ENCODE measurements around the gene MGME1. TPM values are rescaled to one million over a fixed set of nuclear protein-coding genes. Genes with fewer than 3 reads are reported as not detected.

The MGME1 gene
- total and polyA plus RNA-seq, 9 of the 15 experiments (the other 6 are each of a cell fraction or from before 2014, with no cell fraction given) = 13.4 to 45.1 (median 30.6) TPM

GRCh38 chr20:17925141-17925939, 43.5 kb upstream of the MGME1 start (continued):
- TF ChIP-seq ZNF41 (CRISPR knock-in tag; conservative IDR thresholded peaks at IDR 0.05) (no peak), JUNB (CRISPR knock-in tag; conservative IDR thresholded peaks at IDR 0.05) (no peak), ZC3H4 (CRISPR knock-in tag; IDR thresholded peaks at IDR 0.05; ENCODE audit: borderline replicate concordance) (no peak), ILF3 (IDR thresholded peaks at IDR 0.05; ENCODE audit: borderline replicate concordance) (no peak), CBFA2T2 (conservative IDR thresholded peaks at IDR 0.05) (peak; percentile 95), ZNF354B (CRISPR knock-in tag; IDR thresholded peaks at IDR 0.05) (no peak), SMAD4 (CRISPR knock-in tag; conservative IDR thresholded peaks at IDR 0.05) (peak; percentile 67), PCBP2 (IDR thresholded peaks at IDR 0.05; ENCODE audit: low read depth, low read length, poor library complexity, severe bottlenecking) (no peak), MAZ (CRISPR knock-in tag; conservative IDR thresholded peaks at IDR 0.05 in 1 of 2, IDR thresholded peaks at IDR 0.05 in 1 of 2) (0 out of 4 replicates have a peak, but pooled peaks of 1 of the 2 experiments have one; percentile 24), NONO (IDR thresholded peaks at IDR 0.05; ENCODE audit: low read depth in 2 of 2, low read length in 1 of 2) (no peak), NFRKB (IDR thresholded peaks at IDR 0.05; ENCODE audit: low read depth) (no peak), KAT7 (CRISPR knock-in tag; IDR thresholded peaks at IDR 0.05; ENCODE audit: borderline replicate concordance) (no peak), MYC (IDR thresholded peaks at IDR 0.05; ENCODE audit: low read depth, low read length) (peak; percentile 19; the same call in 1 of the 2 replicates), MYC (CRISPR knock-in tag; IDR thresholded peaks at IDR 0.05; ENCODE audit: borderline replicate concordance, low read depth) (no peak), ETV6 (IDR thresholded peaks at IDR 0.05; ENCODE audit: borderline replicate concordance in 1 of 2, low read depth in 2 of 2, low read length in 1 of 2) (no peak), ETV6 (CRISPR knock-in tag; IDR thresholded peaks at IDR 0.05; ENCODE audit: borderline replicate concordance) (no peak), TEAD4 (IDR thresholded peaks at IDR 0.05; ENCODE audit: low read length) (peak; percentile 91), TEAD4 (CRISPR knock-in tag; IDR thresholded peaks at IDR 0.05; ENCODE audit: borderline replicate concordance) (no peak), SRSF7 (optimal IDR thresholded peaks at IDR 0.05; ENCODE audit: low read depth, low read length) (no peak), ZNF511 (CRISPR knock-in tag; IDR thresholded peaks at IDR 0.05) (no peak), ZNF239 (CRISPR knock-in tag; IDR thresholded peaks at IDR 0.05) (no peak), ZNF518B (CRISPR knock-in tag; IDR thresholded peaks at IDR 0.05) (no peak), CREM (IDR thresholded peaks at IDR 0.05; ENCODE audit: low read depth) (peak; percentile 90), SIN3A (IDR thresholded peaks at IDR 0.05; ENCODE audit: borderline replicate concordance in 2 of 2, control insufficient read depth in 1 of 2, low read depth in 2 of 2, low read length in 2 of 2) (no peak), BMI1 (IDR thresholded peaks at IDR 0.05; ENCODE audit: low read length) (no peak)
